HL-60/S4 treated with retinoic acid at 250 ng/mL for 4 days and 3 days (cell line): Measurements from ENCODE around the gene YY1.
"Not testable (repeated sequence)": the region's sequence is repeated elsewhere in the genome, so short reads cannot be mapped to it uniquely, and the experiment has no call there.

ENCODE experiments used
- in situ Hi-C: fragments of 300-500 bp; cut with MboI; formaldehyde crosslinking; loops from 2 replicates; pipeline ENCODE4 v1.7.0; 2022; ENCODE audit warnings: low sequenced_read_pairs

The YY1 gene

GRCh38 chr14:100238419-100239210 lies at the start of gene YY1:
YY1 (plus strand) TSS chr14:100239144; CDS start chr14:100239245, 101 bp downstream.
- in situ Hi-C loops: no loop called here

GRCh38 chr14:100190126-100190525 lies 48.8 kb upstream of the YY1 start:
- in situ Hi-C loops: no loop called here

GRCh38 chr14:100191584-100192249 lies 47.2 kb upstream of the YY1 start:
- in situ Hi-C loops: no loop called here

- in situ Hi-C loops: no loop called here
Observed at GRCh38 chr14:100192250-100192671, 46.7 kb upstream of the YY1 start.

- in situ Hi-C loops: no loop called here
Observed at GRCh38 chr14:100192672-100193416, 46.1 kb upstream of the YY1 start.

- in situ Hi-C loops: no loop called here
Observed at GRCh38 chr14:100193417-100194357, 45.3 kb upstream of the YY1 start.

GRCh38 chr14:100199240-100199860 lies 39.6 kb upstream of the YY1 start:
- in situ Hi-C loops: no loop called here

GRCh38 chr14:100200311-100200710 lies 38.6 kb upstream of the YY1 start:
- in situ Hi-C loops: no loop called here

GRCh38 chr14:100201701-100202100 lies 37.2 kb upstream of the YY1 start:
- in situ Hi-C loops: no loop called here

GRCh38 chr14:100202712-100203111 lies 36.2 kb upstream of the YY1 start:
- in situ Hi-C loops: no loop called here

- in situ Hi-C loops: no loop called here
Observed at GRCh38 chr14:100203146-100203545, 35.8 kb upstream of the YY1 start.

- in situ Hi-C loops: no loop called here
Observed at GRCh38 chr14:100203962-100204834, 34.7 kb upstream of the YY1 start.

- in situ Hi-C loops: not testable (repeated sequence)
Observed at GRCh38 chr14:100204835-100205167, 34.1 kb upstream of the YY1 start.

GRCh38 chr14:100207588-100207987 lies 31.4 kb upstream of the YY1 start:
- in situ Hi-C loops: not testable (repeated sequence)

GRCh38 chr14:100208136-100208535 lies 30.8 kb upstream of the YY1 start:
- in situ Hi-C loops: not testable (repeated sequence)

GRCh38 chr14:100211366-100211765 lies 27.6 kb upstream of the YY1 start:
- in situ Hi-C loops: no loop called here

GRCh38 chr14:100211893-100212292 lies 27.1 kb upstream of the YY1 start:
- in situ Hi-C loops: no loop called here

- in situ Hi-C loops: no loop called here
Observed at GRCh38 chr14:100212476-100213333, 26.2 kb upstream of the YY1 start.
